HEK293T (cell line): ENCODE measurements around the gene CAV3.
"Not testable (repeated sequence)": the region's sequence is repeated elsewhere in the genome, so short reads cannot be mapped to it uniquely, and the experiment has no call there.

Experiments used
- CTCF ChIA-PET: fragments of 350-600 bp; formaldehyde crosslinking; extraction: SDS; loops from one replicate; lab custom pipeline; 2021; ENCODE audit warnings: antibody characterized with exemption, inconsistent platforms; lab: Yijun Ruan, JAX
- POLR2A ChIA-PET: fragments of 350-600 bp; formaldehyde crosslinking; extraction: SDS; loops from one replicate; lab custom pipeline; 2020; ENCODE audit warnings: antibody characterized with exemption, inconsistent platforms; lab: Yijun Ruan, JAX
- DNase-seq: peaks from one replicate; pipeline ENCODE4 v3.0.0; 2012; ENCODE audit warnings: mixed read lengths; ENCODE audit errors: extremely low spot score
- ARNT ChIP-seq: fragments of 450-650 bp; IDR thresholded peaks from 2 replicates; pipeline ENCODE4 v1.6.1; 2017; ENCODE audit warnings: mild to moderate bottlenecking
- BHLHE40 ChIP-seq: fragments of 450-650 bp; IDR thresholded peaks from 2 replicates; pipeline ENCODE4 v1.6.1; 2016; ENCODE audit warnings: mild to moderate bottlenecking, moderate library complexity, borderline replicate concordance
- CTBP1 ChIP-seq: fragments of 450-650 bp; IDR thresholded peaks from 2 replicates; pipeline ENCODE4 v1.6.1; 2016; ENCODE audit warnings: borderline replicate concordance
- ELF4 ChIP-seq: fragments of 450-650 bp; IDR thresholded peaks from 2 replicates; pipeline ENCODE4 v1.6.1; 2017; ENCODE audit warnings: antibody characterized with exemption
- FOXA1 ChIP-seq: fragments of 450-650 bp; IDR thresholded peaks from 2 replicates; pipeline ENCODE4 v1.6.1; 2016; ENCODE audit warnings: mild to moderate bottlenecking
- FOXK2 ChIP-seq: fragments of 450-650 bp; IDR thresholded peaks from 2 replicates; pipeline ENCODE4 v1.6.1; 2016; ENCODE audit warnings: mild to moderate bottlenecking
- FOXM1 ChIP-seq: fragments of 450-650 bp; IDR thresholded peaks from 2 replicates; pipeline ENCODE4 v1.6.1; 2017; ENCODE audit warnings: mild to moderate bottlenecking, borderline replicate concordance
- HDGF ChIP-seq: fragments of 450-650 bp; IDR thresholded peaks from 2 replicates; pipeline ENCODE4 v1.6.1; 2017; ENCODE audit warnings: antibody characterized with exemption, borderline replicate concordance
- L3MBTL2 ChIP-seq: fragments of 450-650 bp; conservative IDR thresholded peaks from 2 replicates; pipeline ENCODE4 v1.6.1; 2016; ENCODE audit warnings: mild to moderate bottlenecking
- LEF1 ChIP-seq: fragments of 450-650 bp; IDR thresholded peaks from 2 replicates; pipeline ENCODE4 v1.6.1; 2017; ENCODE audit warnings: mild to moderate bottlenecking, borderline replicate concordance
- NFRKB ChIP-seq: fragments of 450-650 bp; IDR thresholded peaks from 2 replicates; pipeline ENCODE4 v1.6.1; 2016; ENCODE audit warnings: mild to moderate bottlenecking, moderate library complexity
- SP1 ChIP-seq: fragments of 450-650 bp; IDR thresholded peaks from 2 replicates; pipeline ENCODE4 v1.6.1; 2017
- SUZ12 ChIP-seq: fragments of 450-650 bp; IDR thresholded peaks from 2 replicates; pipeline ENCODE4 v1.6.1; 2016; ENCODE audit warnings: mild to moderate bottlenecking
- TARDBP ChIP-seq: fragments of 450-650 bp; IDR thresholded peaks from 2 replicates; pipeline ENCODE4 v1.6.1; 2016
- ZNF384 ChIP-seq: fragments of 450-650 bp; IDR thresholded peaks from 2 replicates; pipeline ENCODE4 v1.6.1; 2016
- TF ChIP-seq, protein P1 (sequence below): fragments of 450-650 bp; IDR thresholded peaks from 2 replicates; pipeline ENCODE4 v1.6.1; 2016

CAV3 gene

GRCh38 chr3:8733332-8734094, at the start of gene CAV3:
CAV3 (plus strand) TSS chr3:8733802; CDS start chr3:8733877, 75 bp downstream.
- ChIA-PET POLR2A (no interaction called here), CTCF (no interaction called here)
- no peak for DNase-seq
- TF ChIP-seq ELF4 (no peak), CTBP1 (no peak), HDGF (no peak), L3MBTL2 (no peak), NFRKB (no peak), ARNT (no peak), FOXK2 (no peak), BHLHE40 (no peak), SP1 (no peak)

DNA sequence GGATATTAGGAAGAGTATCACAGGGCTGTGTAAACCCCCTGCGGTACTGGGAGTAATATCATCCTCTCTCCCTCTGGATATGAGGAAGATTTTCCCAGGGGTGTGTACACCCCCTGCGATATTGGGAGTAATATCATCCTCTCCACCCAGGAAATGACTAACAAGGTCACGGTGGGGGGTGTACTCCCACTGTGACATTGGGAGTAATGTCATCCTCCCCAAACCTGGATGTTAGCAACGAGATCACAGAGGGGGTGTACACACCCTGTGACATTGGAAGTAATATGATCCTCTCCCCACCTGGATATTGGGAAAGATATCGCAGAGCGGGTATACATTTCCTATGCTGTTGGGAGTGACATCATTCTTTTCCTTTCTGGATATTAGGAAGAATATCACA, 48.6 kb upstream of the CAV3 start:
- CTCF ChIA-PET, DNase-seq, POLR2A ChIA-PET: not testable (repeated sequence)

DNA sequence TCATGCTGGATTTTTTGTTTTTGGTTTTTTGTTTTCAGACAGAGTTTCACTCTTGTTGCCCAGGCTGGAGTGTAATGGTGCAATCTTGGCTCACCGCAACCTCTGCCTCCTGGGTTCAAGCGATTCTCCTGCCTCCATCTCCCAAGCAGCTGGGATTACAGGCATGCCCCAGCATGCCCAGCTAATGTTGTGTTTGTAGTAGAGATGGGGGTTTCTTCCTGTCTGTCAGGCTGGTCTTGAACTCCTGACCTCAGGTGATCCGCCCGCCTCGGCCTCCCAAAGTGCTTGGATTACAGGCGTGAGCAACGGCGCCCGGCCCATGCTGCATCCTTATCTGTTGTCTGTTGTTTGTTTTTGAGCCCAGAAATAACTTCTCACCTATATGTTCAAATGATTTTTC, 42.3 kb upstream of the CAV3 start:
- POLR2A ChIA-PET, CTCF ChIA-PET, DNase-seq: not testable (repeated sequence)

DNA sequence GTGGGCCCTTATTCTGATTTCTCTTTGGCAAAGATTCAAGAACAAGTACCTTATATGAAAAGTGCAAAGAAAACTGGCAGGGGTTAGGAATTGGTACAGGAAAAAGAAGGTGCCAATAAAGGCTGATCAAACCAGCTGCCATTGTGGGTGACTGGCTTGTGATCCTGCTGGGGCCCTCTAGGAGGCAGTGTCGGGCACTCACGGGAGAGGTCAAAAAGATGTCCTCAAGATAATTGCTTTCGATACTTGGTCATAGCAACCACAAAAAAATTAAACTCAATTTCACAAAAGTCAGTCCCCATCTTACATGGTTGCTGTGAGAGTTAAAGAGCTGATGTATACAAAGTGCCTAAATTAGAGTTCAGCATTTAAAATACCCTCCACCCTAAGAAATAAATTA, 31.0 kb upstream of the CAV3 start:
- POLR2A ChIA-PET = no interaction called here
- DNase-seq = no peak

DNA sequence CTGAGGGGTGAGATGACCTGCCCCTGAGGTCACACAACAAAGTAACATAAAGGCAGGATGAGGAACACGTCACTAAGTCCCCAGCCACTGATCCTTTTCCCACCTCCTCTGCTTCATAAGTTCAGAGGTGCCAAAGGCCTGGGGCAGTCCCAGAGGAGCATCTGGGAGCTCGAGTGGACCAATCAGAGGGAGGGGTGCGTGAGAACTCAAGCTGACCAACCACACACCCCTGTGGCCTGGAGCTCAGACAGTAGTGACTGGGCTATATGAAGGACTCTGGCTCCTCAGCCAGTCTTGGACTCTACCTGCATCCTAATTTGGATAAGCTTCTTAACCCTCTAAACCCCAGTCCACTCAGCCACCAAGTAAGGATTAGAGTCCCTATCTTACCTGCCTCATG, 28.0 kb upstream of the CAV3 start:
- CTCF ChIA-PET = no interaction called here

More for the DNA sequence above, 31.0 kb upstream of the CAV3 start:
- CTCF ChIA-PET = interaction anchor here (0.7 to 1.1 kb wide), 2 partner anchors 67 to 118 kb away, joined by 4 to 5 read pairs; partner anchors contain the start of gene OXTR
- TF ChIP-seq SUZ12 = no peak
- TF ChIP-seq FOXA1 = no peak
- TF ChIP-seq SP1 = no peak
- no peak for TF ChIP-seq BHLHE40
- TF ChIP-seq HDGF = no peak
- no peak for TF ChIP-seq CTBP1
- no peak for TF ChIP-seq L3MBTL2
- no peak for TF ChIP-seq ELF4
- TF ChIP-seq, protein P1, sequence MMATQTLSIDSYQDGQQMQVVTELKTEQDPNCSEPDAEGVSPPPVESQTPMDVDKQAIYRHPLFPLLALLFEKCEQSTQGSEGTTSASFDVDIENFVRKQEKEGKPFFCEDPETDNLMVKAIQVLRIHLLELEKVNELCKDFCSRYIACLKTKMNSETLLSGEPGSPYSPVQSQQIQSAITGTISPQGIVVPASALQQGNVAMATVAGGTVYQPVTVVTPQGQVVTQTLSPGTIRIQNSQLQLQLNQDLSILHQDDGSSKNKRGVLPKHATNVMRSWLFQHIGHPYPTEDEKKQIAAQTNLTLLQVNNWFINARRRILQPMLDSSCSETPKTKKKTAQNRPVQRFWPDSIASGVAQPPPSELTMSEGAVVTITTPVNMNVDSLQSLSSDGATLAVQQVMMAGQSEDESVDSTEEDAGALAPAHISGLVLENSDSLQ = no peak
- TF ChIP-seq ZNF384 = no peak
- TF ChIP-seq NFRKB = no peak
- no peak for TF ChIP-seq FOXK2
- TF ChIP-seq FOXM1 = no peak
- TF ChIP-seq TARDBP = no peak
- TF ChIP-seq LEF1 = no peak

DNA sequence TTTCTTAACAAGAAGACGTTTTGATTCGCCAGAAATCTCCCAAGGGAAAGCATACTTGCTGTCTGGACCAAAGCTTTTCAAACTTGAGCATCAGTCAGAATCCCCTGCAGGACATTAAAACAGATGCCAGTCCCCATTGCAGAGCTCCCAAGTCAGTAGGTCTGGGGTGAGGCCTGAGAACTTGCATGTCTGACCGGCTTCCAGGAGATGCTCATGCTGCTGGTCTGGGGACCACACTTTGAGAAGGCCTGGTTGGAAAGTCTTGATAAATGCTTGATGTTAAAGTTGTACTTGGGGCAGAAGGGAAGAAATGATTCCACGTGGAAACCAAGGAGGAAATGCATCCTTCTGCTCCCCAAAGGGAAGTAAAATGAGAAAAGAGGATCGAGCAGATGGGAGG, 24.3 kb upstream of the CAV3 start:
- ChIA-PET POLR2A (interaction anchor here (0.5 kb wide), 1 partner anchor 201 kb away, joined by 3 read pairs; no protein-coding TSS in a partner anchor), CTCF (no interaction called here)
- TF ChIP-seq ZNF384 = no peak
- TF ChIP-seq LEF1 = no peak
- no peak for TF ChIP-seq FOXA1
- TF ChIP-seq SP1 = no peak
- TF ChIP-seq ARNT = no peak
- no peak for TF ChIP-seq SUZ12
- no peak for TF ChIP-seq ELF4
- no peak for TF ChIP-seq FOXM1
- TF ChIP-seq, protein P1 = no peak
- TF ChIP-seq FOXK2 = no peak
- no peak for TF ChIP-seq TARDBP
- TF ChIP-seq NFRKB = no peak
- TF ChIP-seq HDGF = no peak
- no peak for TF ChIP-seq BHLHE40
- TF ChIP-seq L3MBTL2 = no peak
- no peak for TF ChIP-seq CTBP1
- no peak for DNase-seq

More for the DNA sequence above, 28.0 kb upstream of the CAV3 start:
- POLR2A ChIA-PET = no interaction called here
- no peak for DNase-seq
- no peak for TF ChIP-seq HDGF

DNA sequence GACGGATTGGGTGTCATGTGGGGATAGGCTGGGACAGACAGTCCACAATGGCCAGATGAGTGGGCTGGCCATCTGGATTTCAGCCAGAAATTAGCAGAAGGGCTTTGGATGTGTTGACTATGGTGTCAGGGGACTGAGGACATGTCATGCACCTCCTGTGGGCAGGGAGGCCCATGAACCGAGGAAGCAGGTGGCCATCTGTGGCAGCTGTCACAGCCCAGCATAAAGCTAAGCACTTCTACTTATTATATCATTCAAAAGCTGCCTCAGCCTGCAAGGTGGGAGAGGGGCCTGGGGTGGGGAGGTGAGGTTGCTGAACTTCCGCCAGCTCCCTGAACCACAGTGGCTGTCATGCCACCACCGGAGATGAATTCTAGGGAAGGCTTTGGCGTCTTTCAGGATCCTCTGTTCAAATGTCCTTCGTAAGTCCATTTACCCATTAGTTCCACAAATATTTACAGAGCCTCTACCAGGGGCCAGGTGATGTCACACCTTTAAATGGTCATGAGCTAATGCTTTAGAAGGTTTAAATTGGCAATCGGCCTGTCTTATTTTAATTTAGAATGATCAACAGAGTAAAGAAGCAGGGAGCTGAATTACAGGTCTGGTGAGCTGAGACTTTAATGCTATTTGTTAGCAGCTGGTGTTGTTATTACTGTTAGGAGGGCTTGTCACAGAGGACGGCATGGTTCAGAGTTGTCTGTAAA, 23.6 kb upstream of the CAV3 start:
- CTCF ChIA-PET = no interaction called here
- TF ChIP-seq ARNT = no peak
- no peak for TF ChIP-seq CTBP1
- TF ChIP-seq SUZ12 = no peak
- no peak for TF ChIP-seq SP1
- no peak for TF ChIP-seq HDGF
- TF ChIP-seq TARDBP = no peak
- TF ChIP-seq FOXM1 = no peak
- TF ChIP-seq L3MBTL2 = no peak
- no peak for TF ChIP-seq NFRKB
- TF ChIP-seq, protein P1 = no peak

More for the DNA sequence above, 23.6 kb upstream of the CAV3 start:
- no peak for DNase-seq
- POLR2A ChIA-PET = interaction anchor here (0.5 kb wide), 1 partner anchor 200 kb away, joined by 3 read pairs; no protein-coding TSS in a partner anchor
